ENCODE data around the gene OR10Z1.

OR10Z1 gene

GRCh38 chr1:158604968-158605367, at the start of gene OR10Z1:
TSS of gene OR10Z1 (plus strand) at chr1:158605268. CDS start at chr1:158606439, 1,171 bp downstream.
- DNase-seq = no peak

GRCh38 chr1:158559696-158560095, 45.4 kb upstream of the OR10Z1 start:
- DNase-seq = no peak

GRCh38 chr1:158563853-158564252, 41.2 kb upstream of the OR10Z1 start:
- no peak for DNase-seq

- DNase-seq = no peak
These were observed 40.5 kb upstream of the OR10Z1 start for GRCh38 chr1:158564608-158565007.

GRCh38 chr1:158570480-158570879, 34.6 kb upstream of the OR10Z1 start, which contains the start of gene OR6P1:
TSS of gene OR6P1 (minus strand) at chr1:158570580. CDS start at chr1:158563604, 6,976 bp downstream.
- no peak for DNase-seq

GRCh38 chr1:158572226-158572625, 32.8 kb upstream of the OR10Z1 start:
- no peak for DNase-seq

- no peak for DNase-seq
These were observed 27.5 kb upstream of the OR10Z1 start for GRCh38 chr1:158577561-158577960.

GRCh38 chr1:158579733-158580132, 25.3 kb upstream of the OR10Z1 start, which contains the start of gene OR10X1:
TSS of gene OR10X1 (minus strand) at chr1:158579899. CDS start at chr1:158579899, 0 bp downstream.
- no peak for DNase-seq

GRCh38 chr1:158583962-158584361, 21.1 kb upstream of the OR10Z1 start:
- DNase-seq = no peak

- no peak for DNase-seq
These were observed 18.1 kb upstream of the OR10Z1 start for GRCh38 chr1:158586942-158587341.

- DNase-seq = no peak
These were observed 4.3 kb upstream of the OR10Z1 start for GRCh38 chr1:158600735-158601134.

GRCh38 chr1:158607296-158607695, 2.2 kb downstream of the OR10Z1 start:
- DNase-seq = no peak

- no peak for DNase-seq
These were observed 6.8 kb downstream of the OR10Z1 start for GRCh38 chr1:158611916-158612315.

GRCh38 chr1:158613764-158614163, 8.7 kb downstream of the OR10Z1 start:
- no peak for DNase-seq

GRCh38 chr1:158638146-158638545, 33.1 kb downstream of the OR10Z1 start:
- no peak for DNase-seq

GRCh38 chr1:158638904-158639303, 33.8 kb downstream of the OR10Z1 start:
- no peak for DNase-seq

GRCh38 chr1:158644449-158644848, 39.4 kb downstream of the OR10Z1 start:
- no peak for DNase-seq

- DNase-seq = no peak
These were observed 41.4 kb downstream of the OR10Z1 start for GRCh38 chr1:158646465-158646864.

- no peak for DNase-seq
These were observed 44.0 kb downstream of the OR10Z1 start for GRCh38 chr1:158649052-158649451.

- DNase-seq = no peak
These were observed 47.8 kb downstream of the OR10Z1 start for GRCh38 chr1:158652721-158653334.

GRCh38 chr1:158654086-158654485, 49.0 kb downstream of the OR10Z1 start:
- DNase-seq = no peak

- DNase-seq = no peak
These were observed 49.5 kb downstream of the OR10Z1 start for GRCh38 chr1:158654571-158654970.
